Activated CD4-positive, alpha-beta memory T cell treated with anti-CD3 and anti-CD28 coated beads for 36 hours (primary cell): ENCODE results near the gene ZDHHC4. TPM values are rescaled to one million over a fixed set of nuclear protein-coding genes. Genes with fewer than 3 reads are reported as not detected.

ENCODE experiments used
- CTCF ChIA-PET: fragments of 350-600 bp; sonication (Branson Sonifier 250); formaldehyde crosslinking; loops from one replicate; lab custom pipeline; 2021; ENCODE audit warnings: antibody characterized with exemption, inconsistent platforms; lab: Charles Lee
- POLR2A ChIA-PET: fragments of 350-600 bp; sonication (Branson Sonifier 250); formaldehyde crosslinking; loops from one replicate; lab custom pipeline; 2021; ENCODE audit warnings: antibody characterized with exemption; lab: Charles Lee
- DNase-seq: peaks from one replicate; pipeline ENCODE4 v3.0.0-alpha.2; 2020
- H3K27ac Mint-ChIP-seq: one replicate; pipeline ENCODE4 v1.8.0; 2021; ENCODE audit warnings: mixed read lengths
- H3K27me3 Mint-ChIP-seq: one replicate; pipeline ENCODE4 v1.8.0; 2021; ENCODE audit warnings: mixed read lengths
- H3K36me3 Mint-ChIP-seq: one replicate; pipeline ENCODE4 v1.8.0; 2021; ENCODE audit warnings: mixed read lengths
- H3K4me1 Mint-ChIP-seq: one replicate; pipeline ENCODE4 v1.8.0; 2021; ENCODE audit warnings: low read depth, mixed read lengths
- H3K4me3 Mint-ChIP-seq: one replicate; pipeline ENCODE4 v1.8.0; 2021; ENCODE audit warnings: mild to moderate bottlenecking, mixed read lengths
- H3K9me3 Mint-ChIP-seq: one replicate; pipeline ENCODE4 v1.8.0; 2021; ENCODE audit warnings: mixed read lengths
- intact Hi-C: fragments of 100-400 bp; cut with micrococcal nuclease; formaldehyde crosslinking; loops from one replicate; pipeline ENCODE4 v1.15.1; 2023
- total RNA-seq, 2 experiments: library from RNA; stranded (reverse); gene quantifications; one replicate each; pipeline ENCODE4 v1.2.3, GENCODE V29; 2021

ZDHHC4 gene
- total RNA-seq, 2 experiments from 2014 or later = 31.7 to 44.4 TPM

DNA sequence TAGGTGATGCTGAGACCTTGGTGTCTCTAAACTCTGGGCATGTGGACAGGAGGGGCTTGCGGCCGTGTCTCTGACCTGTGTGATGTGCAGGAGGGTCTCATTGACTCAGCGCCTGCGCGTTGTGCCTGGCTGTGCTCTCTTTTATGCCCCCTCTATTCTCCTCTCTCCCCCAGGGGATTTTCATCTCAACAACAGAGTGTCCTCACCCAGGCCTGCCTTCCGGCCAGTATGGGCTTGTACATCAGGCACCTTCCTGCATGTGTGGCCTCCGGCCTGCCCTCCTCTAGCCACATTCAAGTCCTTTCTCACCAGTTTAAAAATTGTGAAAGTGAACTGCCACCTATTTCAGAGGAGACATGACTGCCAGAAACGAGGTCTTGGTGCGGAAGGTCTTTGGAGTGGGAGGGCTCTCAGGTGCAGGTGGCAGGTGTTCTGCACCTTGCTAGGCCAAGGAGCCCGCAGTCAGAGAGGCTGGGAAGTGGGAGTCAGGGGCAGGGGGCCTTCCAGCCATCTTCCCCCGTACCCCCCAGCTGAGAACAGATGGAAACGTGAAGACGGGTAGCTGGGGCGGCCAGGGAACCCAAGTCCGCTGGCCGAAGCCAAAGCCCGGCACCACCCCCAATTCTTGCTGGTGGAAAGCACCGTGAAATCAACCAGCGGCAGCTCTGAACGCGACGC lies 12.0 kb downstream of the ZDHHC4 start:
- no peaks in the 10 kb centered on the region for H3K27me3 Mint-ChIP-seq

DNA sequence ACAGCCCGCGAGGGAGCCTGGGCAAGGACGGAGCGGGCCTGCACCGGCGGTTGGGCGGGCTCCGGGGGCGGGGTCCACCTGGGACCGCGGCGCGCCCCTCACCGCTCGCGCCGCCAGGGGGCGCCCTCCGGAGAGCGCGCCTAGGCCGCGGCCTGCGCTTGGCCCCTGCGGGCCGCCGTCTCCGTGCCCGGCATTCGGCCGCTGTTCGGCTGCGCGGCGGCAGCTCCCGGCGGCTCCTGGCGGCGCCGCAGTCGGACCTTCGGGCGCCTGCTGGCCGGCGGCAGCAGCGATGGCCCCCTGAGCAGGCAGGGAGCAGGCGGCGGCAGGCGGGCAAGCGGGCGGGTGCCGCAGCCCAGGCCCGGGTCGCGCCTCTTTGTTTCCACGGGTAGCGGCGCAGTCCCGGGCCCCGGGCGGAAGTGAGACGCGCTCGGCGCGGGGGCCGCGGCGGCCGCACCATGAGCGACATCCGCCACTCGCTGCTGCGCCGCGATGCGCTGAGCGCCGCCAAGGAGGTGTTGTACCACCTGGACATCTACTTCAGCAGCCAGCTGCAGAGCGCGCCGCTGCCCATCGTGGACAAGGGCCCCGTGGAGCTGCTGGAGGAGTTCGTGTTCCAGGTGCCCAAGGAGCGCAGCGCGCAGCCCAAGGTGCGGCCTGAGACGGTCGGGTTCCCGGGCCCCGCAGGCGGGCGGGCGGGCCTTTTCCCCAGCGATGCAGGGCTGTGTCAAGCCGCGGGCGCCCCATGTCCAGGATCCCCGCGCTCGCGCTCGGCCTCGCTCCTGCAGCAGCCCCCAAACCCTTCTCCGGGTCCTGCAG lies 12.8 kb downstream of the ZDHHC4 start, which contains the start of gene INTS15:
Gene INTS15, plus strand, starts transcription at position 193 of the 816 bp plus-strand sequence. Its CDS starts 263 bp downstream, at position 456.
- peak; percentile 84 for DNase-seq
- H3K4me3 Mint-ChIP-seq = peak within 1 kb of the TSS; percentile 81
- ChIA-PET CTCF (interaction anchor here (0.6 to 3.1 kb wide), 12 partner anchors 9 to 733 kb away, joined by 3 to 24 read pairs (median 4); partner anchors contain the start of gene ZDHHC4), POLR2A (interaction anchor here (0.8 to 1.4 kb wide), 3 partner anchors 12 to 47 kb away, joined by 3 to 5 read pairs (median 3); partner anchors contain the start of genes ZDHHC4 and ZNF316)
- peak within 1 kb of the TSS; percentile 59 for H3K27ac Mint-ChIP-seq
- peaks cover 16% of the 10 kb centered on the region for H3K4me1 Mint-ChIP-seq
- H3K9me3 Mint-ChIP-seq = no peaks in the 10 kb centered on the region
- H3K36me3 Mint-ChIP-seq = peaks cover 21% of the 10 kb centered on the region
- H3K27me3 Mint-ChIP-seq = no peaks in the 10 kb centered on the region
- intact Hi-C loops = loop anchor here (1.0 to 10.0 kb wide), 3 partner anchors 13 to 115 kb away; partner anchors contain the start of genes ZDHHC4, ZNF12 and ZNF316

More for the DNA sequence above, 12.0 kb downstream of the ZDHHC4 start:
- no peak for DNase-seq
- intact Hi-C loops = no loop called here
- Mint-ChIP-seq H3K4me3 (peak overlapping the region; percentile 62), H3K4me1 (peaks cover 15% of the 10 kb centered on the region), H3K27ac (no peak overlapping the region), H3K36me3 (peaks cover 25% of the 10 kb centered on the region), H3K9me3 (no peaks in the 10 kb centered on the region)
- POLR2A ChIA-PET = interaction anchor here (0.8 to 1.4 kb wide), 3 partner anchors 11 to 48 kb away, joined by 3 to 5 read pairs (median 3); partner anchors contain the start of genes ZDHHC4 and ZNF316
- CTCF ChIA-PET = interaction anchor here (0.9 to 2.1 kb wide), 7 partner anchors 8 to 732 kb away, joined by 3 to 24 read pairs (median 4); partner anchors contain the start of gene ZDHHC4

DNA sequence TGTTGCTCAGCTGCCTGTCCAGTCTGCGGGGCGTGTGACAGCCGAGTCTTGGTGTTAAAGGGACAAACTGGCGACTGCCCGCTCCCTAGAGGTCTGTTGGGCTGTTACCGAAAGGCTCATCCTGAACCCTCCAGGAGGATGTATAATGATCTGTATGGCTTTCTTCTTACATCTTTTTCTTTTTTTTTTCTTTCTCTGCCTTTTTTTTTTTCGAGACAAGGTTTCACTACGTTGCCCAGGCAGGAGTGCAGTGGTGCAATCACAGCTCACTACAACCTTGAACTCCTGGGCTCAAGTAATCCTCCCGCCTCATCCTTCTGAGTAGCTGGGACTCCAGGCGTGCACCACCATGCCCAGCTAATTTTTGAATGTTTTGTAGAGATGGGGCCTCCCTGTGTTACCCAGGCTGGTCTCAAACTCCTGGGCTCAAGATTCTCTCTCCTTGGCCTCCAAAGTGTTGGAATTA lies 13.4 kb downstream of the ZDHHC4 start:
- Mint-ChIP-seq H3K27ac (peak overlapping the region; percentile 59), H3K9me3 (no peaks in the 10 kb centered on the region), H3K4me3 (peak overlapping the region; percentile 81), H3K4me1 (peaks cover 16% of the 10 kb centered on the region), H3K27me3 (no peaks in the 10 kb centered on the region), H3K36me3 (peaks cover 21% of the 10 kb centered on the region)
- CTCF ChIA-PET = interaction anchor here (0.6 to 3.1 kb wide), 9 partner anchors 10 to 734 kb away, joined by 3 to 24 read pairs (median 4); partner anchors contain the start of gene ZDHHC4
- no peak for DNase-seq
- intact Hi-C loops = loop anchor here (1.0 to 10.0 kb wide), 3 partner anchors 13 to 114 kb away; partner anchors contain the start of genes ZDHHC4, ZNF12 and ZNF316
- POLR2A ChIA-PET = interaction anchor here (0.6 to 1.3 kb wide), 2 partner anchors 13 to 150 kb away, joined by 3 to 5 read pairs; partner anchors contain the start of gene ZDHHC4

DNA sequence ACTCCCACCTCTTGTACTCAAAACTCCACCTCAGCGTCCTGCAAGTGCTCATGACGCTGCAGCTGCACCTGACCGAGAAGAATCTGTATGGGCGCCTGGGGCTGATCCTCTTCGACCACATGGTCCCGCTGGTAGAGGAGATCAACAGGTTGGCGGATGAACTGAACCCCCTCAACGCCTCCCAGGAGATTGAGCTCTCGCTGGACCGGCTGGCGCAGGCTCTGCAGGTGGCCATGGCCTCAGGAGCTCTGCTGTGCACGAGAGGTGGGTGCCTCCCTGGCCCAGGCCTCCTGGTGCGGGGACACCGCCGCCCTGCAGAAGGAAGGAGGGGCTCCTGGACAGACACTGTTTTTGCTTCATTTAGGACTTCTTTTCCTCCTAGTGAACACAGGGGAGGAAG lies 22.8 kb downstream of the ZDHHC4 start:
- intact Hi-C loops = no loop called here
- H3K9me3 Mint-ChIP-seq = no peaks in the 10 kb centered on the region
- DNase-seq = no peak
- ChIA-PET CTCF (no interaction called here), POLR2A (no interaction called here)
- H3K4me1 Mint-ChIP-seq = no peaks in the 10 kb centered on the region
- no peak overlapping the region for H3K4me3 Mint-ChIP-seq
- no peak overlapping the region for H3K27ac Mint-ChIP-seq
- H3K36me3 Mint-ChIP-seq = peaks cover 29% of the 10 kb centered on the region
- no peaks in the 10 kb centered on the region for H3K27me3 Mint-ChIP-seq

DNA sequence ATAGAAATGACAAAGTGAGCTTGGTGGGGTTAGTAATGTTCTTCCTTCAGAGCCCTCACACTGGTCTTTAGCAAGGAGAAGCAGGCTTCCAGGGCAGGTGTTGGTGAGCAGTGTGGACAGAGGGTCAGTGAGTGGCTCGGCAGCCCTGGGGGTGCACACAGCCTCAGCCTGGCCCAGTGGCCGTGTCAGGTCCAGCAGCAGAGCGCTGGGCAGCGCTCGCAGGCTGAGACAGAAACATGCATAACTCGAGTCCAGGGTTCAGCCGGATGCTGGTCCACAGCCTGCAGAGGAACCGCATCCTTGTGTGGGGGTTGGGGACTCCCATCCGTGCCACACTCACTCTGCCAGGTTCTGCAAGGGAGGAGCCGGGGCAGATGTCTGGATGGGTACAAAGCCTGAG lies 27.2 kb downstream of the ZDHHC4 start:
- Mint-ChIP-seq H3K27me3 (no peaks in the 10 kb centered on the region), H3K4me3 (no peak overlapping the region), H3K4me1 (no peaks in the 10 kb centered on the region), H3K9me3 (no peaks in the 10 kb centered on the region), H3K36me3 (peaks cover 21% of the 10 kb centered on the region), H3K27ac (no peak overlapping the region)
- no peak for DNase-seq
- intact Hi-C loops = no loop called here
- ChIA-PET POLR2A (no interaction called here), CTCF (interaction anchor here (0.9 kb wide), 1 partner anchor 17 kb away, joined by 3 read pairs; no protein-coding TSS in a partner anchor)

DNA sequence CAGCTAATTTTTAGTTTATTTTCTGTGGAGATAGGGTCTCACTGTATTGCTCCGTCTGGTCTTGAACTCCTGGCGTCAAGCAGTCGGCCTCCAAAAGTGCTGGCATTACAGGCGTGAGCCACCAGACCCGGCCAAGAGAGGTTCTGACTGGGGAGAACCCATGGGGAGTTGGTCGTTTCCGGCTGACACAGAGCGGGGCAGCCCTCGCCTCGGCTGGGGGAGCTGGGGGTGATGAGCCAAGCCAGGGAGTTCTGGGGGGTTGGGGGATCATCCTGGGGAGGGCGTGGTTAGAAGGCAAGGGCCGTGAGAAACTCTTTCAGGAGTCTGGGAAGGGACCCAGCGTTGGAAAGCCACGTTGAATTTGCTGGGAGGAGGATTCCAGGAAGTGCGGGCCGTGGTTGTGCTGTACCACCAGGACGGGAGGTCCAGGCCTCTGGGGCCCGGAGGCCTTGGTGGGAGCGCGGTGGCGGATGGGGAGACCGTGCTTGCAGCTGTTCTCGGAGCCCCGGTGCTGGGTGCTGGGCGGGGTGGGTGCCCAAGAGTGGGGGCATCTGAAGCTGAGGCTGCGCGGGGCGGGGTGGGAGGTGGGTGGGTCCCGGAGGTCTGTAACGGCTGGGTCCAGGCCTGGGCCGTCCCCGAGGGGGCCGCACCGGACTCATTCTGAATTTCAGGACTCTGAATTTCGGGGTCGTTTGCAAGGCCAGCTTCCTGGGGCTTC lies 29.8 kb downstream of the ZDHHC4 start:
- CTCF ChIA-PET = interaction anchor here (1.0 kb wide), 1 partner anchor 80 kb away, joined by 3 read pairs; no protein-coding TSS in a partner anchor
- Mint-ChIP-seq H3K4me1 (no peaks in the 10 kb centered on the region), H3K27me3 (no peaks in the 10 kb centered on the region), H3K27ac (no peak overlapping the region), H3K36me3 (peaks cover 17% of the 10 kb centered on the region), H3K4me3 (no peak overlapping the region), H3K9me3 (no peaks in the 10 kb centered on the region)
- no peak for DNase-seq
- intact Hi-C loops = no loop called here
- POLR2A ChIA-PET = no interaction called here

DNA sequence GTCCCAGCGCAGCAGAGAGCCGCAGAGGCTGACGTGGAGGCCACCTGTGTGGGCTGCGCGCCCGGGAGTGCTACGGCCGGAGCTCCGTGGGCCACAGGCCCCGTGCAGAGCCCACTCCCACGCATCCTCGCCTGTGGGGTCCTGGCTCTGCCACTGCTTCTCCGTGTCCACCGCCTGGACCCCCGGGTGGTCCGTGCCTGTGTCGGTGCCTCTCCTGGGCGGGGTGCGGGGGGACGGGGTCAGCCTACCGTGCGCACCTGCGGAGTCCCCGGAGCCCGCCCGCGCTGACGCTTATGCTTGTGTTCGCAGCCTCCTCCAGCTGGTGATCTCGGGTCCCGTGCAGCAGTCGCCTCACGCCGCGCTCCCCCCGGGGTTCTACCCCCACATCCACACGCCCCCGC lies 30.4 kb downstream of the ZDHHC4 start:
- intact Hi-C loops = no loop called here
- no peak overlapping the region for H3K27ac Mint-ChIP-seq
- H3K9me3 Mint-ChIP-seq = no peaks in the 10 kb centered on the region
- no peaks in the 10 kb centered on the region for H3K4me1 Mint-ChIP-seq
- CTCF ChIA-PET = interaction anchor here (1.0 kb wide), 1 partner anchor 80 kb away, joined by 3 read pairs; no protein-coding TSS in a partner anchor
- H3K4me3 Mint-ChIP-seq = no peak overlapping the region
- H3K36me3 Mint-ChIP-seq = peaks cover 14% of the 10 kb centered on the region
- H3K27me3 Mint-ChIP-seq = peaks cover 1% of the 10 kb centered on the region
- POLR2A ChIA-PET = no interaction called here
- no peak for DNase-seq

DNA sequence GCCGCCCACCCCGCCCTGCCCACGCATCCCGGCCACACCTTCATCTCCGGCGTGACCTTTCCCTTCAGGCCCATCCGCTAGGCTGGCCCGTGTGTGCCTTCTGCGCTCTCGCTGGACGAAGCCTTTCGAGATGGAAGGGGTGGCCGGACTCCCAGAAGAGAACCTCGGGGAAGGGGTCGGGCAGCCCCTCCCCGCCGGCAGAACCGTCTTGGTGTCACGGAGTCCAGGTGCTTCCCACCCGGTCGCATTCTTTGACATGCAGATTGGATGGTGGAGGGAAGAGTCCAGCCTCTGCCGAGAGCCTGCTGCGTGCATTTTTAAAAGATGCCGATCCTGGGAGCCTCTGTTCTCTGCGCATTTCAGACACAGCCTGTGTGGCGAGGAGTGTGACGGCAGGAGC lies 30.8 kb downstream of the ZDHHC4 start:
- no peak overlapping the region for H3K4me3 Mint-ChIP-seq
- DNase-seq = no peak
- no peaks in the 10 kb centered on the region for H3K9me3 Mint-ChIP-seq
- ChIA-PET CTCF (no interaction called here), POLR2A (no interaction called here)
- H3K4me1 Mint-ChIP-seq = no peaks in the 10 kb centered on the region
- peaks cover 4% of the 10 kb centered on the region for H3K27me3 Mint-ChIP-seq
- intact Hi-C loops = no loop called here
- peaks cover 14% of the 10 kb centered on the region for H3K36me3 Mint-ChIP-seq
- H3K27ac Mint-ChIP-seq = no peak overlapping the region

DNA sequence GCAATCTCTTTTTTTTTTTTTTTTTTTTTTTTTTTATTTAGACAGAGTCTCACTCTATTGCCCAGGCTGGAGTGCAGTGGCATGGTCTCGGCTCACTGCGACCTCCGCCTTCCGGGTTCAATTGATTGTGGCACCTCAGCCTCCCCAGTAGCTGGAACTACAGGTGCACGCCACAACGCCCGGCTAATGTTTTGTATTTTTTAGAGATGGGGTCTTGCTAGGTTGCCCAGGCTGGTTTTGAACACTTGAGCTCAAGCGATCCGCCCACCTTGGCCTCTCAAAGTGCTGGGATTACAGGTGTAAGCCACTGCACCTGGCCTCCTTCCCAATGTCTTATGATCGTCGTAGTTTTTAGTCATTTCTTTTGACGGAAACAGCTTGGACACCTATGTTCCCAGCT lies 31.5 kb downstream of the ZDHHC4 start:
- Mint-ChIP-seq H3K27ac (no peak overlapping the region), H3K4me1 (no peaks in the 10 kb centered on the region), H3K27me3 (peaks cover 4% of the 10 kb centered on the region), H3K36me3 (peaks cover 12% of the 10 kb centered on the region), H3K4me3 (no peak overlapping the region), H3K9me3 (no peaks in the 10 kb centered on the region)
- ChIA-PET CTCF (no interaction called here), POLR2A (no interaction called here)
- DNase-seq = no peak
- intact Hi-C loops = no loop called here

DNA sequence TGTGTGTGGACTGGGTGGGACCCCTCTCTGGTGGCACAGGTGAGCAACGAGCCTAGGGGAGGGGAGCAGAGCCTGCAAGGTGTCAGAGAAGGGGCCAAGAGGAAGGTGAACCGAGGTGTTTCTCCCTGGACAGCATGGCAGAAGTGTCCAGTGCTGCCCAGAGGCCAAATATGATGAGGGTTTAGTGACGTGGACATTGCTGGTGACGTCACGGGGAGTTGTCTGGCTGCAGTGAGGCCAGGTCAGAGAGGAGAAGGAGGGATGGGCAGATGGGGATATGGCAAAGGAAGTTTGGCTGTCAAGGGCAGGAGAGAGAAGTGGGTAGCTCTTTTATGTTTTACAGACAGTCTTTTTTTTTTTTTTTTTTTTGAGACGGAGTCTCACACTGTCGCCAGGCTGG lies 35.6 kb downstream of the ZDHHC4 start:
- intact Hi-C loops = no loop called here
- peaks cover 2% of the 10 kb centered on the region for H3K36me3 Mint-ChIP-seq
- ChIA-PET CTCF (no interaction called here), POLR2A (interaction anchor here (0.6 kb wide), 1 partner anchor 98 kb away, joined by 3 read pairs; no protein-coding TSS in a partner anchor)
- no peak for DNase-seq
- peaks cover 3% of the 10 kb centered on the region for H3K4me1 Mint-ChIP-seq
- peaks cover 15% of the 10 kb centered on the region for H3K27me3 Mint-ChIP-seq
- H3K9me3 Mint-ChIP-seq = no peaks in the 10 kb centered on the region
- no peak overlapping the region for H3K27ac Mint-ChIP-seq
- H3K4me3 Mint-ChIP-seq = no peak overlapping the region

DNA sequence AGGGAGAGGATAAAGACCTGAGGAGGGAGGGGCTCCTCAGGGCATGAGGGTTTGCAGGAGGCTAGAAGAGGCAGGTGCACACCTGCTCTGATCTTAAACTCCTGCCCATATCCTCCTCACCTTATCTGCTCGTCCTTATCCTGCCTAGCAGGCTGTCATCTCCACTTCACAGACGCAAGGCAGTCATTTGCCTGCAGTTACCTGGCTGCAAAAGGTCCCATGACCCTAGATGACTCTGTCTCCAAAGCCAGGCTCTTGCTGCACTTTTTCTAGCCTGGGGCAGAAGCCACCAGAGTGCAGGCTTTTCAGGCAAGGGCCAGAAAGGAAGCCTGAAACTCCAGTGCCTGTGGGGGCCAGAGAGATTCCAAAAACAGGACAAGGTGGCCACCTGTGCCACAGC lies 36.5 kb downstream of the ZDHHC4 start:
- ChIA-PET CTCF (interaction anchor here (1.0 kb wide), 1 partner anchor 757 kb away, joined by 3 read pairs; no protein-coding TSS in a partner anchor), POLR2A (no interaction called here)
- peaks cover 3% of the 10 kb centered on the region for H3K4me1 Mint-ChIP-seq
- H3K27me3 Mint-ChIP-seq = peaks cover 15% of the 10 kb centered on the region
- no peaks in the 10 kb centered on the region for H3K9me3 Mint-ChIP-seq
- intact Hi-C loops = no loop called here
- H3K27ac Mint-ChIP-seq = no peak overlapping the region
- H3K4me3 Mint-ChIP-seq = no peak overlapping the region
- DNase-seq = no peak
- H3K36me3 Mint-ChIP-seq = peaks cover 2% of the 10 kb centered on the region
